Aorta (tissue), 5 donors: ENCODE measurements around the gene APOBEC3G. TPM values are rescaled to one million over a fixed set of nuclear protein-coding genes. Genes with fewer than 3 reads are reported as not detected.
"Not testable (repeated sequence)": the region's sequence is repeated elsewhere in the genome, so short reads cannot be mapped to it uniquely, and the experiment has no call there.

Source experiments
- ATAC-seq: fragments of 200-7000 bp; cut with Tn5 transposase; one replicate; pipeline ENCODE4 v1.9.1; 2022; ENCODE audit warnings: moderate library complexity; ENCODE audit not compliant: low FRiP score
- DNase-seq, 2 donors: peaks; one replicate each; pipeline ENCODE4 v3.0.0-alpha.2; 2020
- H3K27ac ChIP-seq, 2 donors: one replicate each; pipeline ENCODE4 v1.5.1; 2013; ENCODE audit warnings: low read length in 2 of 2, mild to moderate bottlenecking in 2 of 2, moderate library complexity in 2 of 2, control low read depth in 1 of 2, inconsistent platforms in 1 of 2, low read depth in 1 of 2
- H3K27me3 ChIP-seq, 2 donors: one replicate each; pipeline ENCODE4 v1.6.1; 2013; ENCODE audit warnings: control low read depth in 1 of 2, low read length in 1 of 2, mild to moderate bottlenecking in 1 of 2, moderate library complexity in 1 of 2; ENCODE audit not compliant: insufficient read depth in 2 of 2, control insufficient read depth in 1 of 2
- H3K36me3 ChIP-seq, 2 donors: one replicate each; pipeline ENCODE4 v1.6.1; 2013; ENCODE audit warnings: control low read depth in 1 of 2, low read length in 1 of 2, mild to moderate bottlenecking in 1 of 2; ENCODE audit not compliant: insufficient read depth in 2 of 2, control insufficient read depth in 1 of 2
- H3K4me1 ChIP-seq, 2 donors: one replicate each; pipeline ENCODE4 v1.6.1; 2013; ENCODE audit warnings: low read length in 2 of 2, control low read depth in 1 of 2, mild to moderate bottlenecking in 1 of 2, moderate library complexity in 1 of 2; ENCODE audit not compliant: insufficient read depth in 2 of 2, control insufficient read depth in 1 of 2
- H3K4me3 ChIP-seq, 2 donors: one replicate each; pipeline ENCODE4 v1.5.1; 2013; ENCODE audit warnings: low read length in 2 of 2, control low read depth in 1 of 2, mild to moderate bottlenecking in 1 of 2
- H3K9me3 ChIP-seq: one replicate; pipeline ENCODE4 v1.6.1; 2013; ENCODE audit warnings: mild to moderate bottlenecking, low read length; ENCODE audit not compliant: control insufficient read depth
- WGBS, 2 donors: extraction: QIAGEN DNeasy Blood & Tissue Kit; methylation state at CpG; one replicate each; pipeline ENCODE4 v1.1.7; 2013; 5-methylcytosine and 5-hydroxymethylcytosine counted together
- intact Hi-C, 2 donors: fragments of 100-400 bp; cut with DNase I; formaldehyde crosslinking; loops; one replicate each; pipeline versions ENCODE4 v1.14.2 to v1.15.0; 2022
- polyA plus RNA-seq, 2 donors: library from polyadenylated mRNA; stranded (reverse); fragments of 200-250 nt; gene quantifications; one replicate each; pipeline ENCODE4 v1.2.3, GENCODE V29; 2013
- total RNA-seq, 2 donors: library from RNA; stranded (reverse); fragmentation: NEBNext Ultra II Directional; extraction: Animal tissue kit (Norgen Biotek cat#: 25700); gene quantifications; one replicate each; pipeline ENCODE4 v1.2.1, GENCODE V29; 2021
- donor health status: healthy with polysubstance abuse.
- donor health status: Bipolar disorder and iron deficiency.
- donor health status: DM: no; HTN: no; CAD: no.
- donor health status: DM: no; HTN: no; CAD: no.
- donor health status: DM: yes; HTN: yes; CAD: no.

The APOBEC3G gene
- total and polyA plus RNA-seq, 4 donors, result 6.3 to 10.1 (median 8.2) TPM

GRCh38 chr22:39077912-39078311 lies 837 bp downstream of the APOBEC3G start:
- intact Hi-C loops, H3K36me3 ChIP-seq, H3K27me3 ChIP-seq, DNase-seq, H3K4me3 ChIP-seq, H3K27ac ChIP-seq, H3K4me1 ChIP-seq, ATAC-seq, H3K9me3 ChIP-seq: not testable (repeated sequence)
- 91 to 96% methylated on average over 12 of the region's 12 CpGs for WGBS, 2 donors

GRCh38 chr22:39078329-39078728 lies 1.3 kb downstream of the APOBEC3G start:
- ATAC-seq (no peak), DNase-seq (no peak)
- H3K4me1 ChIP-seq, result no peaks in the 10 kb centered on the region
- H3K36me3 ChIP-seq, result no peaks in the 10 kb centered on the region
- no peak overlapping the region for H3K4me3 ChIP-seq
- H3K27me3 ChIP-seq, result no peaks in the 10 kb centered on the region
- intact Hi-C loops, result no loop called here
- H3K9me3 ChIP-seq, result no peaks in the 10 kb centered on the region
- H3K27ac ChIP-seq, result no peak overlapping the region
- WGBS, 2 donors, result 91 to 95% methylated on average over 8 of the region's 8 CpGs

- H3K4me1 ChIP-seq, DNase-seq, H3K36me3 ChIP-seq, intact Hi-C loops, H3K27me3 ChIP-seq, H3K4me3 ChIP-seq, H3K9me3 ChIP-seq, H3K27ac ChIP-seq, ATAC-seq: not testable (repeated sequence)
- WGBS, 2 donors, result 94 to 95% methylated on average over 19 to 22 of the region's 24 CpGs
Observed at GRCh38 chr22:39079054-39079637, 2.1 kb downstream of the APOBEC3G start.

DNA sequence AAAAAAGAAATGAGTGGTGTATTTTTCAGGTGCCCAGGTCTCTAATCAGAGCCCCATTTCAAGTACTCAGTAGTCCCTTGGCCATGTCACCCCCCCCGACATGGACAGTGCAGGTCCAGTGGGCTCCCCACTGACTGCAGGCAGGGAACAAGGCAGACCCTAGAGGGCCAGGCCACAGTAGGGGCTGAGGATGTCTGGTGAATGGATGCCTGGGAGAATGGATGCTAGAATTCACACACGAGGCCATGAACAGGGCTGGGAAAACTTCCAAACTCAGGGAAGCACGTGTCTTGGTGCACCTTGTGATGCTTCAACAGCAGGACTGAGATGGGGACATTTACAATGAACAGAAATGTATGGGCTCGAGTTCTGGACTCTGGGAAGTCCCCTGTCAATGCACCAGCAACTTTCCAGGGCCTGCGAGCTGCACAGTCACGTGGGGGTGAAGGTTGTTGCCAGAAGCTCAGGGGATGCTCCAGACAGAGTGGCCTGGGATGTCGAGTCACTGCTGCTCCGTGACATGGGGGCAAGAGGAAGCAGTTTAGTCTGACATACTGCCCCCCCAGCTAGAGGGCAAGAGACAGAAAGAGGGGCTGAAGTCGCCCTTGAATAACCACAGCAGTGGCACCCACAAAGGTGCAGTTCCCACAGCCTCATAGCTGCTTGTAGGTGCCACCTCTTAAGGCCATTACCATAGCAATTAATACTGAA lies 3.1 kb downstream of the APOBEC3G start:
- Histone ChIP-seq H3K27me3 (no peaks in the 10 kb centered on the region), H3K4me1 (no peaks in the 10 kb centered on the region), H3K4me3 (no peak overlapping the region), H3K36me3 (no peaks in the 10 kb centered on the region), H3K27ac (no peak overlapping the region), H3K9me3 (no peaks in the 10 kb centered on the region)
- DNase-seq (no peak), ATAC-seq (no peak)
- intact Hi-C loops, result no loop called here
- WGBS, 2 donors, result 81 to 86% methylated on average over 9 of the region's 9 CpGs

DNA sequence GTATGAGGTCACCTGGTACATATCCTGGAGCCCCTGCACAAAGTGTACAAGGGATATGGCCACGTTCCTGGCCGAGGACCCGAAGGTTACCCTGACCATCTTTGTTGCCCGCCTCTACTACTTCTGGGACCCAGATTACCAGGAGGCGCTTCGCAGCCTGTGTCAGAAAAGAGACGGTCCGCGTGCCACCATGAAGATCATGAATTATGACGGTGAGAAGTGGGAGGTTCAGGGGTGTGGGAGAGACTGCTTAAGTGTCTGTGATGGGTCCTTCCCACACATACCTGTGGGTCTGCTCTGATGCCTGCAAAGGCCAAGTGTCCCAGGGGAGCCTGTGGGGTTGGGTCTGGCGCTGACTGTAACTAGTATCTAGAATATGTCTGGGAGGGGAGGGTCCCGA lies 3.9 kb downstream of the APOBEC3G start:
- H3K4me1 ChIP-seq, result no peaks in the 10 kb centered on the region
- no peaks in the 10 kb centered on the region for H3K27me3 ChIP-seq
- DNase-seq (no peak), ATAC-seq (no peak)
- 88 to 89% methylated on average over 12 of the region's 12 CpGs for WGBS, 2 donors
- no peak overlapping the region for H3K27ac ChIP-seq
- no peaks in the 10 kb centered on the region for H3K36me3 ChIP-seq
- intact Hi-C loops, result no loop called here
- H3K9me3 ChIP-seq, result no peaks in the 10 kb centered on the region
- H3K4me3 ChIP-seq, result no peak overlapping the region

GRCh38 chr22:39081598-39081997 lies 4.5 kb downstream of the APOBEC3G start:
- no peak for ATAC-seq
- no peaks in the 10 kb centered on the region for H3K9me3 ChIP-seq
- no peaks in the 10 kb centered on the region for H3K4me1 ChIP-seq
- H3K27me3 ChIP-seq, result no peaks in the 10 kb centered on the region
- no peaks in the 10 kb centered on the region for H3K36me3 ChIP-seq
- no peak overlapping the region for H3K4me3 ChIP-seq
- DNase-seq, result no peak
- H3K27ac ChIP-seq, result no peak overlapping the region
- intact Hi-C loops, result no loop called here
- 75 to 81% methylated on average over 8 of the region's 8 CpGs for WGBS, 2 donors

GRCh38 chr22:39083212-39084165 lies 6.4 kb downstream of the APOBEC3G start:
- Histone ChIP-seq H3K27ac (no peak overlapping the region), H3K9me3 (no peaks in the 10 kb centered on the region), H3K36me3 (no peaks in the 10 kb centered on the region), H3K4me1 (no peaks in the 10 kb centered on the region), H3K4me3 (no peak overlapping the region), H3K27me3 (no peaks in the 10 kb centered on the region)
- DNase-seq (no peak), ATAC-seq (peak; percentile 6)
- intact Hi-C loops, result no loop called here
- 89 to 90% methylated on average over 14 of the region's 14 CpGs for WGBS, 2 donors

DNA sequence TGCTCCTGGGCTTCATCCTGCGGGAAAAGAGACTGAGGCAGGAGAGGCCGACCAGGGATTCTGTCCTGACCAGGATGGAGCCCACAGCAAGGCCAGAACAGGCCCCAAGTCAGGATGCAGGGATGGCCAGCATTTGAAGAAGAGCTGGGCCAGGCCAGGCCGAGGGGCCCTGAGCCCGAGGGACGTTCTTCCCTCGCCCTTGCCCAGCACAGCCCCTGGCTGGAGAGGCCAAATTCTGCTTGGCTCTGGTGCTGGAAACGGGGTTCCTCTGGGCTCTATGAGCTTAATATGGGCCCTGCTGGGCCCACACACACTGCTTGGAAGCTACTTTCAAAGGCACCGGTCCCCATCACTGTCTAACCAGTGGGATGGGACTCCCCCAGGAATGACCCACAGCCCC lies 7.6 kb downstream of the APOBEC3G start:
- Histone ChIP-seq H3K9me3 (no peaks in the 10 kb centered on the region), H3K36me3 (no peaks in the 10 kb centered on the region), H3K4me3 (no peak overlapping the region), H3K4me1 (no peaks in the 10 kb centered on the region), H3K27me3 (no peaks in the 10 kb centered on the region), H3K27ac (no peak overlapping the region)
- 94% methylated on average over 8 of the region's 8 CpGs for whole genome bisulfite sequencing, 2 donors
- ATAC-seq (no peak), DNase-seq (no peak)
- intact Hi-C loops, result no loop called here
